GM23248 (cell line): ENCODE results near the gene HDGFL2. TPM values are rescaled to one million over a fixed set of nuclear protein-coding genes. Genes with fewer than 3 reads are reported as not detected.

ENCODE experiments used
- DNase-seq: peaks from one replicate; pipeline ENCODE4 v3.0.0-alpha.2; 2015
- H2AFZ ChIP-seq: fragments of 200-600 bp; sonication (generic); 2 replicates; pipeline ENCODE4 v1.6.1; 2016; ENCODE audit warnings: antibody characterized with exemption
- H3F3A ChIP-seq: fragments of 200-600 bp; sonication (generic); 2 replicates; pipeline ENCODE4 v1.6.1; 2016; ENCODE audit warnings: mild to moderate bottlenecking, antibody characterized with exemption, mixed run types; ENCODE audit not compliant: insufficient read depth
- H3K27ac ChIP-seq: fragments of 200-600 bp; sonication (generic); 2 replicates; pipeline ENCODE4 v1.5.1; 2016; ENCODE audit warnings: mild to moderate bottlenecking
- H3K27me3 ChIP-seq: fragments of 200-600 bp; sonication (generic); replicated peaks from 2 replicates; pipeline ENCODE4 v1.6.1; 2016; ENCODE audit warnings: mild to moderate bottlenecking; ENCODE audit not compliant: insufficient read depth
- H3K36me3 ChIP-seq: fragments of 200-600 bp; sonication (generic); 2 replicates; pipeline ENCODE4 v1.6.1; 2016; ENCODE audit warnings: low read depth, mild to moderate bottlenecking
- H3K4me1 ChIP-seq: fragments of 200-600 bp; sonication (generic); 2 replicates; pipeline ENCODE4 v1.6.1; 2016; ENCODE audit warnings: mild to moderate bottlenecking; ENCODE audit not compliant: insufficient read depth
- H3K4me2 ChIP-seq: fragments of 200-600 bp; sonication (generic); one replicate; pipeline ENCODE4 v1.6.1; 2016; ENCODE audit warnings: mild to moderate bottlenecking; ENCODE audit not compliant: unreplicated experiment
- H3K4me3 ChIP-seq: fragments of 200-600 bp; sonication (generic); 2 replicates; pipeline ENCODE4 v1.5.1; 2016; ENCODE audit warnings: mild to moderate bottlenecking
- H3K79me2 ChIP-seq: fragments of 200-600 bp; sonication (generic); 2 replicates; pipeline ENCODE4 v1.6.1; 2016; ENCODE audit warnings: mild to moderate bottlenecking; ENCODE audit not compliant: insufficient read depth
- H3K9ac ChIP-seq: fragments of 200-600 bp; sonication (generic); 2 replicates; pipeline ENCODE4 v1.6.1; 2016; ENCODE audit warnings: mild to moderate bottlenecking
- H3K9me2 ChIP-seq: fragments of 200-600 bp; sonication (generic); 2 replicates; pipeline ENCODE4 v1.6.1; 2016; ENCODE audit warnings: mixed run types, mild to moderate bottlenecking, moderate library complexity; ENCODE audit not compliant: insufficient read depth
- H3K9me3 ChIP-seq: fragments of 200-600 bp; sonication (generic); one replicate; pipeline ENCODE4 v1.6.1; 2017; ENCODE audit warnings: low read depth
- H4K20me1 ChIP-seq: fragments of 200-600 bp; sonication (generic); 2 replicates; pipeline ENCODE4 v1.6.0; 2016; ENCODE audit not compliant: insufficient read depth
- EZH2 ChIP-seq: fragments of 200-600 bp; sonication (generic); IDR thresholded peaks from 2 replicates; pipeline ENCODE4 v1.6.1; 2018; ENCODE audit warnings: antibody characterized with exemption, mild to moderate bottlenecking; ENCODE audit not compliant: insufficient read depth, poor library complexity, severe bottlenecking
- EZH2phosphoT487 ChIP-seq: fragments of 200-600 bp; sonication (generic); IDR thresholded peaks from 2 replicates; pipeline ENCODE4 v1.6.1; 2018; ENCODE audit warnings: antibody characterized with exemption, moderate library complexity, mild to moderate bottlenecking, low read depth; ENCODE audit not compliant: insufficient read depth
- WGBS, 2 experiments: methylation state at CpG; one replicate each; pipeline ENCODE4 v1.1.6; 2015 to 2017; ENCODE audit warnings: low lambda C conversion rate in 2 of 2, low coverage in 1 of 2; ENCODE audit errors: missing lambda C conversion rate in 2 of 2; 5-methylcytosine and 5-hydroxymethylcytosine counted together
- in situ Hi-C: fragments of 300-500 bp; cut with MboI; formaldehyde crosslinking; loops from 2 replicates; pipeline ENCODE4 v1.15.0; 2020
- polyA plus RNA-seq: library from polyadenylated mRNA; unstranded; fragments of >200 nt; fragmentation: Nextera tagmentation; extraction: Ambion mirVana; gene quantifications from 2 replicates; pipeline ENCODE4 v1.2.1, GENCODE V29; 2016
- total RNA-seq: library from RNA; depleted of rRNA; stranded (reverse); fragments of >200 nt; shearing (Covaris generic); gene quantifications from 2 replicates; pipeline ENCODE4 v1.2.3, GENCODE V29; 2014

The HDGFL2 gene
- total and polyA plus RNA-seq, 2 experiments from 2014 or later, result 23.0 to 50.7 TPM

DNA sequence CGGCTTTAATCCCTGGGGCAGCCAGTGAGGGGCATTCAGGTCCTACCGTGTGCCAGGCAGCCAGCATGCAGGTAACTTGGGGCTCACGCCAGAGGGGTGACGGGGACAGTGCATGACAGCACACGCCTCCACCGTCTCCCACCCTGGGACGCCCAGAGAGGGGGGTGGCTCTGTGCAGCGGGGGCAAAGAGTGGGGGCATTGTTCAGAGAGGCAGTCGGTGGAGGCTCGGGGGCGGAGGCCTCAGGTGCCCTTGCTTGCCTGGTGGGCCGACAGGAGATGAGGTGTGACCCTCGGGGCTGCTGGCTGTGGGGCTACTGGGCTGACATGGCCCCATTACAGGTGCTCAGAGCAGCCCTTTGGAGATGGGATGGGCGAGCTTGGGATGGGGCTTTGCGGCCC lies 27.8 kb downstream of the HDGFL2 start:
- Histone ChIP-seq H3K9me3 (no peaks in the 10 kb centered on the region), H3K9me2 (no peaks in the 10 kb centered on the region), H3K36me3 (no peaks in the 10 kb centered on the region; the same call in 1 of the 2 replicates), H3K4me3 (no peak overlapping the region), H4K20me1 (no peaks in the 10 kb centered on the region), H3K9ac (no peak overlapping the region), H3K4me2 (no peak overlapping the region), H3K79me2 (no peaks in the 10 kb centered on the region), H2AFZ (no peak overlapping the region), H3K27ac (no peak overlapping the region), H3K4me1 (no peaks in the 10 kb centered on the region), H3F3A (no peaks in the 10 kb centered on the region), H3K27me3 (no peaks in the 10 kb centered on the region)
- no peak for TF ChIP-seq EZH2
- TF ChIP-seq EZH2phosphoT487, result no peak
- in situ Hi-C loops, result no loop called here
- WGBS, 2 experiments, result 94 to 96% methylated on average over 11 to 15 of the region's 15 CpGs
- DNase-seq, result no peak

DNA sequence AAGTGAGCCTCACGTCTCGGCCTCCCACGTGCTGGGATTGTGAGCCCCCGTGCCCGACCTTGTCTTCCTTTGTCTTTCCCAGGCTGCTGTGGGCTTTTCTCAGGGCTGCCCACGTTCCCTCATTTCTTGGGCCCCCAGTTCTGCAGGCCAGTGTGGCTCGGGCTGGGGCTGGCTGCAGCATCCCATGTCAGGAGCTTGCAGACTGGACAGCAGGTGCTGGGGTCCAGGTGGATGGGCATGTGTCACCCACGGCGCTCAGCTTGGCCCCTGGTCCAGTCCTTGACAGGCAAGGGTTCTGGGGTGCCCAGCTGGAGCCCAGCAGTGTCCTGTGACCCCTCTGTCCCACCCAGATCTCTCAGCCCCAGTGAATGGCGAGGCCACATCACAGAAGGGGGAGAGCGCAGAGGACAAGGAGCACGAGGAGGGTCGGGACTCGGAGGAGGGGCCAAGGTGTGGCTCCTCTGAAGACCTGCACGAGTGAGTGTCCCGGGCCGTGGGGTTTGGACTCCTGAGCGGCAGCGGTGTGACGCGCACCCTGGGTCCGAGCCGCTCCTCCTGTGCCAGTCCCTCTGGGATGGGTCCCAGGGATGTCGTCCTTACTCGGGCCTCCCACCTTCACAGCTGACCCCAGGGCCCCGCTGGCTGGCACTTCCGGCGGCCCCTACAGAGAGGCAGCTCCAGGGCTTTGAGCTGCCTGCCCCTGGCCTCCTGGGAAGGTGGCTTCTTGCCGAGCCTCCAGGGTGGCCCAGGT lies 28.9 kb downstream of the HDGFL2 start:
- no peak overlapping the region for H3K4me2 ChIP-seq
- no peaks in the 10 kb centered on the region for H3K9me3 ChIP-seq
- no peaks in the 10 kb centered on the region for H4K20me1 ChIP-seq
- 90 to 94% methylated on average over 24 to 29 of the region's 29 CpGs for WGBS, 2 experiments
- DNase-seq, result no peak
- H3F3A ChIP-seq, result no peaks in the 10 kb centered on the region
- in situ Hi-C loops, result no loop called here
- no peaks in the 10 kb centered on the region for H3K4me1 ChIP-seq
- H3K79me2 ChIP-seq, result no peaks in the 10 kb centered on the region
- H3K27me3 ChIP-seq, result no peaks in the 10 kb centered on the region
- H3K36me3 ChIP-seq, result no peaks in the 10 kb centered on the region; the same call in 1 of the 2 replicates
- no peak overlapping the region for H3K27ac ChIP-seq
- no peak overlapping the region for H2AFZ ChIP-seq
- no peak for TF ChIP-seq EZH2phosphoT487
- TF ChIP-seq EZH2, result no peak
- H3K9me2 ChIP-seq, result no peaks in the 10 kb centered on the region
- H3K9ac ChIP-seq, result no peak overlapping the region
- no peak overlapping the region for H3K4me3 ChIP-seq

DNA sequence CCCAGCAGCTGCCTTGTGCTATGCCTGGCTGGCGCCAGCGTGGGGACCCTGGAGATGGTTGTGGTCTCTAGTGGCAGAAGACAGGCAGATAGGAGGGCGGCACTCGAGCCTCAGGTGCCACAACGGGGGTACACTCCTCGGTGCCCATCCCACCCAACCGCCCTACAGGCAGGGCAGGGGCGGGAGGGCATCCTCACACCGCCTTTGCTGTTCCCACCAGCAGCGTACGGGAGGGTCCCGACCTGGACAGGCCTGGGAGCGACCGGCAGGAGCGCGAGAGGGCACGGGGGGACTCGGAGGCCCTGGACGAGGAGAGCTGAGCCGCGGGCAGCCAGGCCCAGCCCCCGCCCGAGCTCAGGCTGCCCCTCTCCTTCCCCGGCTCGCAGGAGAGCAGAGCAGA lies 29.6 kb downstream of the HDGFL2 start:
- no peaks in the 10 kb centered on the region for H3K79me2 ChIP-seq
- no peaks in the 10 kb centered on the region for H3K9me2 ChIP-seq
- H3K4me2 ChIP-seq, result no peak overlapping the region
- no peaks in the 10 kb centered on the region for H3K27me3 ChIP-seq
- H3K36me3 ChIP-seq, result no peaks in the 10 kb centered on the region; the same call in 1 of the 2 replicates
- no peak overlapping the region for H3K4me3 ChIP-seq
- TF ChIP-seq EZH2phosphoT487, result no peak
- no peak for TF ChIP-seq EZH2
- no peak for DNase-seq
- H3K27ac ChIP-seq, result no peak overlapping the region
- no peaks in the 10 kb centered on the region for H3F3A ChIP-seq
- in situ Hi-C loops, result no loop called here
- no peak overlapping the region for H2AFZ ChIP-seq
- no peaks in the 10 kb centered on the region for H4K20me1 ChIP-seq
- 93 to 95% methylated on average over 8 to 25 of the region's 25 CpGs for WGBS, 2 experiments
- no peak overlapping the region for H3K9ac ChIP-seq
- no peaks in the 10 kb centered on the region for H3K9me3 ChIP-seq
- peaks cover 7% of the 10 kb centered on the region; the same call in 1 of the 2 replicates for H3K4me1 ChIP-seq

DNA sequence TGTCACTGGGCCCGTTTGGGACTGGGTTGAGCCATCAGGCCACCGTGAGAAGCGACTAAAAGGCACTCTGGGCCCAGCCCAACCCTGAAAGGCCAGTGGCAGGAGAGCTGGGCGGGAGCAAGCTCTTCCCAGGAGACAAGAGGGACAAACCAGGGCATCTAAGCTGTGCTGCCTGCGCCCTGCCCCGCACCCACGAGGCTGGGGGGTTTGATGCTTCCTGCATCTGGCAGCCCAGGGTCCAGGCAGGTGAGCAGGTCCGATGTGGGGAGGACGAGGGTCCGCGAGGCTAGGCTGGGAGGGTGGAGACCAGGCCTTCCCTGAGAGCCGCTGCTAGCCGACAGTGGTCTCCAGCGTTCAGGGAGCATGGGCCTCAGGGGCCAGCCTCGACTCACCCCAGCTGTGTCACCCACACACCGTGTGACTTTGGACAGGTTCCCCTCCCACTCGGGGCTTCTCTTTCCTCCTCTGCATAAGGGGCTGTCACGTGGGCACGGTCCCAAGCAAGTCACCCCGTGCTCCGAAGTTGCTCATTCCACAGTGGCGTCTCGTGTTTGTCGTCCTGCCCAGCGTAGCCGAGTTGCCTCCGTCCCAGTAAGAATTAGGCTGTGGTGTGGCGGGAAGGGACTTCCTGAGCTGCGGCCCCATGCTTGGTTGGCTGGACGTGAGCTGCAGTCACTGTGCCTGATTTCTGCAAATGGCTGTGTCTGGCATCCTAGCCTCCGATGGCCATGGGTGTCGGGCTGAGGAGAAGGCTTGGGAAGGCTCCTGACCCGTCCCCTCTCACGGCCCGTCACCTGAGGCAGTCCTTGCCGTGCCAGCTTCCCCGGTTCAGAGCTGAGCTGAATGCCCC lies 30.4 kb downstream of the HDGFL2 start:
- in situ Hi-C loops, result no loop called here
- no peak for DNase-seq
- no peak overlapping the region for H2AFZ ChIP-seq
- no peaks in the 10 kb centered on the region for H4K20me1 ChIP-seq
- H3K9ac ChIP-seq, result no peak overlapping the region
- H3K4me2 ChIP-seq, result no peak overlapping the region
- no peaks in the 10 kb centered on the region for H3K79me2 ChIP-seq
- H3K27ac ChIP-seq, result no peak overlapping the region
- H3K4me3 ChIP-seq, result no peak overlapping the region
- no peaks in the 10 kb centered on the region for H3K9me2 ChIP-seq
- no peaks in the 10 kb centered on the region; the same call in 1 of the 2 replicates for H3K36me3 ChIP-seq
- no peaks in the 10 kb centered on the region for H3K9me3 ChIP-seq
- 91 to 93% methylated on average over 32 to 37 of the region's 37 CpGs for WGBS, 2 experiments
- TF ChIP-seq EZH2, result no peak
- no peak for TF ChIP-seq EZH2phosphoT487
- peaks cover 8% of the 10 kb centered on the region; the same call in 1 of the 2 replicates for H3K4me1 ChIP-seq
- no peaks in the 10 kb centered on the region for H3F3A ChIP-seq
- no peaks in the 10 kb centered on the region for H3K27me3 ChIP-seq
